Caco-2 (cell line): ENCODE data around the gene ZW10. TPM values are rescaled to one million over a fixed set of nuclear protein-coding genes. Genes with fewer than 3 reads are reported as not detected.

Source experiments
- BruUV-seq: library from RNA; stranded (reverse); fragments of 400-500 nt; replicated peaks from 2 replicates; lab custom pipeline; 2021; lab: Mats Ljungman, UMichigan
- CTCF ChIA-PET: fragments of 300-600 bp; sonication (Branson Sonifier 250); formaldehyde crosslinking; loops from one replicate; lab custom pipeline; 2022; ENCODE audit warnings: antibody characterized with exemption; lab: Charles Lee
- POLR2A ChIA-PET: fragments of 300-600 bp; sonication (Branson Sonifier 250); formaldehyde crosslinking; loops from one replicate; lab custom pipeline; 2022; ENCODE audit warnings: antibody characterized with exemption; lab: Charles Lee
- DNase-seq, 2 experiments: peaks; one replicate each; pipeline versions ENCODE4 v3.0.0 to v3.0.0-alpha.2; 2020 to 2022
- H3K27me3 ChIP-seq: replicated peaks from 2 replicates; pipeline ENCODE4 v1.6.0; 2011; ENCODE audit warnings: low read length; ENCODE audit not compliant: control insufficient read depth, insufficient read depth
- H3K36me3 ChIP-seq: 2 replicates; pipeline ENCODE4 v1.5.1; 2011; ENCODE audit warnings: low read length; ENCODE audit not compliant: control insufficient read depth, insufficient read depth
- H3K4me1 ChIP-seq: fragments of 250-450 bp; sonication (Bioruptor Pico); 2 replicates; pipeline ENCODE4 v1.5.1; 2020; ENCODE audit warnings: mild to moderate bottlenecking
- H3K4me3 ChIP-seq: 2 replicates; pipeline ENCODE4 v1.5.1; 2011; ENCODE audit warnings: low read depth, mild to moderate bottlenecking, control low read depth, low read length
- H3K9me3 ChIP-seq: fragments of 250-450 bp; sonication (Bioruptor Pico); 2 replicates; pipeline ENCODE4 v1.5.1; 2020; ENCODE audit warnings: mild to moderate bottlenecking, moderate library complexity
- H3K27ac Mint-ChIP-seq: one replicate; pipeline ENCODE4 v1.8.0; 2022; ENCODE audit warnings: mixed read lengths; ENCODE audit not compliant: unreplicated experiment
- H3K27me3 Mint-ChIP-seq: one replicate; pipeline ENCODE4 v1.8.0; 2022; ENCODE audit warnings: mixed read lengths; ENCODE audit not compliant: insufficient read depth, unreplicated experiment
- H3K36me3 Mint-ChIP-seq: one replicate; pipeline ENCODE4 v1.8.0; 2022; ENCODE audit warnings: mild to moderate bottlenecking, mixed read lengths; ENCODE audit not compliant: insufficient read depth, unreplicated experiment
- H3K4me1 Mint-ChIP-seq: one replicate; pipeline ENCODE4 v1.8.0; 2022; ENCODE audit warnings: low read depth, mixed read lengths; ENCODE audit not compliant: unreplicated experiment
- H3K4me3 Mint-ChIP-seq: one replicate; pipeline ENCODE4 v1.8.0; 2022; ENCODE audit warnings: mild to moderate bottlenecking, moderate library complexity, mixed read lengths; ENCODE audit not compliant: unreplicated experiment
- H3K9me3 Mint-ChIP-seq: one replicate; pipeline ENCODE4 v1.8.0; 2022; ENCODE audit warnings: mixed read lengths; ENCODE audit not compliant: unreplicated experiment
- CTCF ChIP-seq, 2 experiments: fragments of 200-600 bp in 1 of 2; IDR thresholded peaks; 1 replicate in 1 of 2; 2 replicates in 1 of 2; pipeline versions ENCODE4 v1.5.1 to v1.8.0; 2011 to 2022; ENCODE audit warnings: antibody characterized with exemption in 1 of 2, control low read depth in 1 of 2, inconsistent platforms in 1 of 2, low read depth in 1 of 2, low read length in 1 of 2, mild to moderate bottlenecking in 1 of 2, moderate library complexity in 1 of 2; ENCODE audit not compliant: insufficient read depth in 1 of 2, severe bottlenecking in 1 of 2, unreplicated experiment in 1 of 2
- intact Hi-C: fragments of 100-400 bp; cut with micrococcal nuclease; formaldehyde crosslinking; loops from one replicate; pipeline ENCODE4 v1.10.0; 2022; ENCODE audit not compliant: unreplicated experiment
- total RNA-seq: library from RNA; stranded (reverse); gene quantifications from 2 replicates; pipeline ENCODE4 v1.2.3, GENCODE V29; 2022

The ZW10 gene
- total RNA-seq, 1 experiment from 2014 or later = 43.1 TPM

GRCh38 chr11:113690619-113691569 is 82.6 kb downstream of the ZW10 start:
- DNase-seq = peak; percentile 60 to 80
- Histone ChIP-seq H3K27me3 (no peaks in the 10 kb centered on the region), H3K9me3 (no peaks in the 10 kb centered on the region), H3K36me3 (peaks cover 2% of the 10 kb centered on the region), H3K4me3 (no peak overlapping the region), H3K4me1 (peaks cover 14% of the 10 kb centered on the region)
- no peaks in the 10 kb centered on the region for H3K27me3 Mint-ChIP-seq
- ChIA-PET POLR2A (no interaction called here), CTCF (no interaction called here)
- TF ChIP-seq CTCF (IDR thresholded peaks at IDR 0.05; ENCODE audit: insufficient read depth in 1 of 2, low read depth in 1 of 2, low read length in 1 of 2, severe bottlenecking in 1 of 2, unreplicated experiment in 1 of 2) = peak; percentile 73 to 85
- H3K4me3 Mint-ChIP-seq = no peak overlapping the region
- H3K36me3 Mint-ChIP-seq = no peaks in the 10 kb centered on the region
- no peaks in the 10 kb centered on the region for H3K9me3 Mint-ChIP-seq
- peak overlapping the region; percentile 85 for H3K27ac Mint-ChIP-seq
- intact Hi-C loops = no loop called here
- no TSS peak for BruUV-seq
- H3K4me1 Mint-ChIP-seq = peaks cover 8% of the 10 kb centered on the region

GRCh38 chr11:113689768-113690618 is 83.5 kb downstream of the ZW10 start:
- Histone ChIP-seq H3K4me3 (no peak overlapping the region), H3K36me3 (peaks cover 2% of the 10 kb centered on the region), H3K4me1 (peaks cover 14% of the 10 kb centered on the region), H3K27me3 (no peaks in the 10 kb centered on the region), H3K9me3 (no peaks in the 10 kb centered on the region)
- CTCF ChIA-PET = interaction anchor here (0.6 to 0.7 kb wide), 3 partner anchors 20 to 150 kb away, joined by 3 to 7 read pairs (median 3); no protein-coding TSS in a partner anchor
- intact Hi-C loops = no loop called here
- H3K4me1 Mint-ChIP-seq = peaks cover 8% of the 10 kb centered on the region
- no peak for DNase-seq
- TF ChIP-seq CTCF (IDR thresholded peaks at IDR 0.05; ENCODE audit: insufficient read depth in 1 of 2, low read depth in 1 of 2, low read length in 1 of 2, severe bottlenecking in 1 of 2, unreplicated experiment in 1 of 2) = no peak
- POLR2A ChIA-PET = no interaction called here
- no TSS peak for BruUV-seq
- H3K4me3 Mint-ChIP-seq = no peak overlapping the region
- no peaks in the 10 kb centered on the region for H3K36me3 Mint-ChIP-seq
- no peaks in the 10 kb centered on the region for H3K27me3 Mint-ChIP-seq
- H3K9me3 Mint-ChIP-seq = no peaks in the 10 kb centered on the region
- H3K27ac Mint-ChIP-seq = peak overlapping the region; percentile 85
